Endothelial cell (in vitro differentiated cells): ENCODE results near the gene CDKN2D. TPM values are rescaled to one million over a fixed set of nuclear protein-coding genes. Genes with fewer than 3 reads are reported as not detected.

Source experiments
- DNase-seq: peaks from one replicate; pipeline ENCODE4 v3.0.0; 2021; ENCODE audit warnings: low spot score
- H3K27ac Mint-ChIP-seq: one replicate; pipeline ENCODE4 v1.8.0; 2021; ENCODE audit warnings: mixed read lengths, inconsistent platforms; ENCODE audit not compliant: unreplicated experiment
- H3K27me3 Mint-ChIP-seq: one replicate; pipeline ENCODE4 v1.8.0; 2021; ENCODE audit warnings: mild to moderate bottlenecking, moderate library complexity, mixed read lengths, inconsistent platforms; ENCODE audit not compliant: unreplicated experiment
- H3K36me3 Mint-ChIP-seq: one replicate; pipeline ENCODE4 v1.8.0; 2021; ENCODE audit warnings: mild to moderate bottlenecking, low read depth, mixed read lengths, inconsistent platforms; ENCODE audit not compliant: unreplicated experiment
- H3K4me1 Mint-ChIP-seq: one replicate; pipeline ENCODE4 v1.8.0; 2021; ENCODE audit warnings: mild to moderate bottlenecking, mixed read lengths, inconsistent platforms; ENCODE audit not compliant: unreplicated experiment
- H3K4me3 Mint-ChIP-seq: one replicate; pipeline ENCODE4 v1.8.0; 2021; ENCODE audit warnings: mild to moderate bottlenecking, mixed read lengths, inconsistent platforms; ENCODE audit not compliant: unreplicated experiment
- H3K9me3 Mint-ChIP-seq: one replicate; pipeline ENCODE4 v1.8.0; 2021; ENCODE audit warnings: mixed read lengths, inconsistent platforms; ENCODE audit not compliant: unreplicated experiment
- CTCF ChIP-seq: fragments of 200-600 bp; sonication (generic); IDR thresholded peaks from one replicate; pipeline ENCODE4 v1.5.0; 2021; ENCODE audit warnings: antibody characterized with exemption; ENCODE audit not compliant: unreplicated experiment
- total RNA-seq: library from RNA; stranded (reverse); fragmentation: NEBNext Ultra II Directional; extraction: Animal tissue kit (Norgen Biotek cat#: 25700); gene quantifications from one replicate; pipeline ENCODE4 v1.2.1, GENCODE V29; 2021; ENCODE audit not compliant: unreplicated experiment

Gene CDKN2D
- total RNA-seq, 1 donor from 2014 or later: 8.1 TPM

- Mint-ChIP-seq H3K4me3 (peak within 1 kb of the TSS; percentile 95), H3K4me1 (peaks cover 34% of the 10 kb centered on the region), H3K27me3 (peaks cover 11% of the 10 kb centered on the region), H3K9me3 (no peaks in the 10 kb centered on the region), H3K36me3 (peaks cover 25% of the 10 kb centered on the region), H3K27ac (peak within 1 kb of the TSS; percentile 79)
- TF ChIP-seq CTCF: peak; percentile 52
- DNase-seq: peak; percentile 98
Measured at GRCh38 chr19:10565567-10566407, 3.0 kb downstream of the CDKN2D start, which contains the start of gene KRI1. TSS of gene KRI1 (minus strand) at chr19:10566010. CDS start at chr19:10565999, 11 bp downstream.

- no peak for TF ChIP-seq CTCF
- H3K4me3 Mint-ChIP-seq: peak overlapping the region; percentile 95
- H3K36me3 Mint-ChIP-seq: peaks cover 29% of the 10 kb centered on the region
- peak; percentile 34 for DNase-seq
- peaks cover 9% of the 10 kb centered on the region for H3K27me3 Mint-ChIP-seq
- H3K27ac Mint-ChIP-seq: no peak overlapping the region
- H3K9me3 Mint-ChIP-seq: no peaks in the 10 kb centered on the region
- H3K4me1 Mint-ChIP-seq: peaks cover 34% of the 10 kb centered on the region
Measured at GRCh38 chr19:10565028-10565566, 3.7 kb downstream of the CDKN2D start.

GRCh38 chr19:10562609-10563008, 6.2 kb downstream of the CDKN2D start:
- H3K27ac Mint-ChIP-seq: no peak overlapping the region
- TF ChIP-seq CTCF: no peak
- peaks cover 32% of the 10 kb centered on the region for H3K36me3 Mint-ChIP-seq
- H3K27me3 Mint-ChIP-seq: peaks cover 9% of the 10 kb centered on the region
- H3K4me3 Mint-ChIP-seq: no peak overlapping the region
- H3K9me3 Mint-ChIP-seq: no peaks in the 10 kb centered on the region
- no peak for DNase-seq
- peaks cover 24% of the 10 kb centered on the region for H3K4me1 Mint-ChIP-seq

GRCh38 chr19:10560154-10560553, 8.6 kb downstream of the CDKN2D start:
- H3K27me3 Mint-ChIP-seq: peaks cover 5% of the 10 kb centered on the region
- H3K4me3 Mint-ChIP-seq: no peak overlapping the region
- H3K27ac Mint-ChIP-seq: no peak overlapping the region
- H3K9me3 Mint-ChIP-seq: no peaks in the 10 kb centered on the region
- H3K4me1 Mint-ChIP-seq: peaks cover 8% of the 10 kb centered on the region
- no peak for TF ChIP-seq CTCF
- no peak for DNase-seq
- H3K36me3 Mint-ChIP-seq: peaks cover 23% of the 10 kb centered on the region
